Measurements from ENCODE around the gene ANKRD13B.

The ANKRD13B gene

DNA sequence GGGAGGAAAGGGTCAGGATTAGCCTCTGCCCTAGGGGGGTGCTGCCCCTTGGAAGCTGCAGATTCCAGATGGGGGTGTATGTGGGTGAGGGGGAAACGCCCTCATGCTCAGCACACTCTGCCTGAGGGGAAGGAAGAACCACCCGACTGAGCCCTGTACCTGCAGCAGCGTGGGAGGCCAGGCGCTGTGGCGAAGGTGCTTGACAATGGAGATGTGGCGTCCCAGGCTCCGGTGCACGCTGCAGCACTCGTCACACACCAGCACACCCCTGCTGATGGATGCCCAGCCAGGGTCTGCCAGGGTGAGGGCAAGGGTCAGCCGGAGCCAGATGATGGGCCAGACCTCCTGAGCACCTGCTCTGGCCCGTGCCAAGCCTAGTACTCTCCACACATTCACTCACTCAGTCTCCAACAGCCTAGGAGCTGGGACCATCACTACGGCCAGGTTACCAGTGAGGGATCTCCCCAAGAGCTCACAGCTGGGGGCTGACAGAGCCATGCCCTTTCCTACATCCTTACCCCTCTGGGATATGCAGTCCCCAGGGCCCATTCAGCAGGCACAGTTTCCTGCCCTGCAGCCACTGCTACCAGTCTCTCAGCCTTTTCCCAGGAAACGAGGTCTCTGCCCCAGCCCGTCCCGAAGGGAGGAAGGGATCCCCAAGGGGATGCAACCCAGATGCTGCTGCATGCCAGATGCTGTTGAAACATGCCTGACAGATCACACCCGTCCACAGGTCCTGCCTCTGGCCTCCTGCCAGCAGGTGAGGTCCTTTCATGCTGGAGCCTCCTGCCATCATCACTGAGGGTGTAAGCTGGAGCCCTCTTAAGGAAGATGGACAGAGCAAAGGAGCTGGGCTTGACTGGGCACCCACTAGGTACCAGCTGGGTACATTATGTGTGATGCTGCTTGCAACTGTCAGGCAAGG is 9.3 kb upstream of the ANKRD13B start:
- TF ChIP-seq, protein P1, sequence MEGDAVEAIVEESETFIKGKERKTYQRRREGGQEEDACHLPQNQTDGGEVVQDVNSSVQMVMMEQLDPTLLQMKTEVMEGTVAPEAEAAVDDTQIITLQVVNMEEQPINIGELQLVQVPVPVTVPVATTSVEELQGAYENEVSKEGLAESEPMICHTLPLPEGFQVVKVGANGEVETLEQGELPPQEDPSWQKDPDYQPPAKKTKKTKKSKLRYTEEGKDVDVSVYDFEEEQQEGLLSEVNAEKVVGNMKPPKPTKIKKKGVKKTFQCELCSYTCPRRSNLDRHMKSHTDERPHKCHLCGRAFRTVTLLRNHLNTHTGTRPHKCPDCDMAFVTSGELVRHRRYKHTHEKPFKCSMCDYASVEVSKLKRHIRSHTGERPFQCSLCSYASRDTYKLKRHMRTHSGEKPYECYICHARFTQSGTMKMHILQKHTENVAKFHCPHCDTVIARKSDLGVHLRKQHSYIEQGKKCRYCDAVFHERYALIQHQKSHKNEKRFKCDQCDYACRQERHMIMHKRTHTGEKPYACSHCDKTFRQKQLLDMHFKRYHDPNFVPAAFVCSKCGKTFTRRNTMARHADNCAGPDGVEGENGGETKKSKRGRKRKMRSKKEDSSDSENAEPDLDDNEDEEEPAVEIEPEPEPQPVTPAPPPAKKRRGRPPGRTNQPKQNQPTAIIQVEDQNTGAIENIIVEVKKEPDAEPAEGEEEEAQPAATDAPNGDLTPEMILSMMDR (IDR thresholded peaks at IDR 0.05; ENCODE audit: insufficient read depth, low read depth, low read length, missing control alignments) = no peak
- H3K4me3 ChIP-seq (ENCODE audit: low read depth, low read length) = no peak overlapping the region
- DNase-seq (ENCODE audit: low read depth) = no peak

DNA sequence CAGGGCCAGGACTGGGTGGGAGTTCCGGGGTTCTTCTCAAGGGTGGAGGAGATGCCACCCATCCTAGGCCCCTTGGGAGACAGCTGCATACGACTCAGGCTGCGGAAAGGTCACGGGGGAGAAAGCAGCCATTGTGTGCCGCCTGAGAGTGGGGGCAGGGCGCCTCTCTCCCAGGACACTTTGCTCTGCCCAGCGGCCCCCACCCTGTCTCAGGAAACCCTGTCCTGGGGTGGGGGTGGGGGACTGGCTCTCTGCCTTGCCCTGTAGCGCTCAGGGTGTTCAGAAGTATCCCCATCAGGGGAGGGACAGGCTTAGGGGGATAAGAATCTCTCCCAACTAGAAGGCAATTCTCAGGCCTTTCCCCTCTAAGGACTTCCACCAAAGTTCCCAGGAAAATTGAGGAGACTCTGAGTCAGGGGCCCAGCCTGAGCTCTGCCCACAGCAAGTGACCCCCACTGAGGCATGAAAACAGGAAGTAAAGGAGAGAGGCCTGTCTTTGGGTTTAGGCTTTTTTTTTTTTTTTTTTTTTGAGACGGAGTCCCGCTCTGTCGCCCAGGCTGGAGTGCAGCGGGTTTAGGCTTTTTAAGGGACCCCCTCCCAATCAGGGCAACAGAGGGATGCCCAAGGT is 8.4 kb upstream of the ANKRD13B start:
- DNase-seq (ENCODE audit: low read depth) = no peak
- H3K4me3 ChIP-seq (ENCODE audit: low read depth, low read length) = no peak overlapping the region
- TF ChIP-seq, protein P1 (IDR thresholded peaks at IDR 0.05; ENCODE audit: insufficient read depth, low read depth, low read length, missing control alignments) = no peak

DNA sequence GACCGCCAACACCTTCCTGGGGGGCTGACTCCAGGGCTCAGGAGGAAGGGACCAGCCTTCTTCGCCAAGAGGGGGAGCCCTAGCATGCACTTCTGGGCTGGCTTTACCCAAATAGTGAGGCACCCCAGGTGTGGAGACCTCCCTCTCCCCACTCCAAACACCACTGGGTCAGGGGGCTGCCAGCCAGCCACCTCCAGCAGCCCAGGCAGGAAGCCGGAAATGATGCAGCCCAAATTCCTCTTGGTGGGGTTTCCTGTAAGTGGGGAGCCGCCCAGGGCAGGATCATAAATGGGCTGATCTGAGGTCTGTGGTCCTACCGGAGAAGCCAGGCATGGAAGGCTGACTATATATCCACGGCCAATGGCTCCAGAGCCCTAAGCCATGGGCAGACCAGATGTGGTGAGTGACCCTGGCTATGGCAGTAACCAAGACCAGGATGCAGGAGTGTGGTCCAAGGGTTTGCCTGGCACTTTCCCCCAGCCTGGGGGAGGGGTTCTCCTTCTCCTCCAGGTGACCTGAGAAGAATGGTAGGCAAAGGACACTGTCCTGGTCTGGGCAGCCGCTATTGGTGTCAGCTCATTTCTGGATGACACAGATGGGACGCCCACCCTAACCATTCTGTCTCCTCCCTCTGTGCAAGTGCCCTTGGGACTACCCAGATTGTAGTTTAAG is 7.7 kb upstream of the ANKRD13B start:
- DNase-seq (ENCODE audit: low read depth) = no peak
- TF ChIP-seq, protein P1 (IDR thresholded peaks at IDR 0.05; ENCODE audit: insufficient read depth, low read depth, low read length, missing control alignments) = peak; percentile 40
- H3K4me3 ChIP-seq (ENCODE audit: low read depth, low read length) = no peak overlapping the region

DNA sequence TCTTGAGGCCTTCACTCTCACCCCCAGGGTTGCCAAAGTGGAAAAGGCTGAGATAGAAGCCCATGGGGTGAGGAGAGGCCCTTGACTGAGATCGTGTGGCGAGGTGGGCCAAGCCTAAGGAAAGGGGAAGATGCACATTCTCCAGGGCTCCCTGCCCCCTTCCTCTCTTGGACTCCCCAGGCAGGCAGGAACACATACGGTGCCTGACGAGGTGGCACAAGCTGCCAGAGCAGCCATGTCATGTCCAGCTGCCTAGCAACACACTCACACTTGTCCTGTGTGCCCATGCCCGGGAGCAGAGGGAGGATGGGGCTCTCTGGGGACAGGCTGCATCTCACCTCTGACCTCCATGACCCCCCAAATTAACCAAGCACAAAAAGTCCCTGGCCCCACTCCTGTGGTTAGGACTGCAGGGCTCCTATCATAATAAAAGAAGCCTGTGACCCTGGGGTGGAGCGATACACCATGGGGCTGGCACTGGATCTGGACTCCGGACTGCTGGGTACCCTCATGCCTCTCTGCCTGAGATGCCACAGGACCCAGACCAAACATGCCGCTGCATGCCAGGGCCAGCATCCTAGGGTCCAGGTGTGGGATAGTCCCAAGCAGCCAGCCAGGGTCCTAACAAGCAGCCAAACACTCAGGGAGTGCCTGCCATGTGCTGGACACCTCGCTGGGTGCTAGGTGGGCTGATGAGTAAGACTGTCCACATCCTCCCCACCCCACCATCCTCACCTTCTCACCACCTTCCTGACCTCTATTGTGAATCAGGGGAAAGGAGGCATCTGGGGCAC is 6.1 kb upstream of the ANKRD13B start:
- TF ChIP-seq, protein P1 (IDR thresholded peaks at IDR 0.05; ENCODE audit: insufficient read depth, low read depth, low read length, missing control alignments) = no peak
- no peak overlapping the region for H3K4me3 ChIP-seq (ENCODE audit: low read depth, low read length)
- DNase-seq (ENCODE audit: low read depth) = no peak

- no peak for DNase-seq (ENCODE audit: low read depth)
- H3K4me3 ChIP-seq (ENCODE audit: low read depth, low read length) = no peak overlapping the region; the same call in 1 of the 2 replicates
- TF ChIP-seq, protein P1 (IDR thresholded peaks at IDR 0.05; ENCODE audit: insufficient read depth, low read depth, low read length, missing control alignments) = no peak
Measured at GRCh38 chr17:29587591-29587990, 5.3 kb upstream of the ANKRD13B start.

DNA sequence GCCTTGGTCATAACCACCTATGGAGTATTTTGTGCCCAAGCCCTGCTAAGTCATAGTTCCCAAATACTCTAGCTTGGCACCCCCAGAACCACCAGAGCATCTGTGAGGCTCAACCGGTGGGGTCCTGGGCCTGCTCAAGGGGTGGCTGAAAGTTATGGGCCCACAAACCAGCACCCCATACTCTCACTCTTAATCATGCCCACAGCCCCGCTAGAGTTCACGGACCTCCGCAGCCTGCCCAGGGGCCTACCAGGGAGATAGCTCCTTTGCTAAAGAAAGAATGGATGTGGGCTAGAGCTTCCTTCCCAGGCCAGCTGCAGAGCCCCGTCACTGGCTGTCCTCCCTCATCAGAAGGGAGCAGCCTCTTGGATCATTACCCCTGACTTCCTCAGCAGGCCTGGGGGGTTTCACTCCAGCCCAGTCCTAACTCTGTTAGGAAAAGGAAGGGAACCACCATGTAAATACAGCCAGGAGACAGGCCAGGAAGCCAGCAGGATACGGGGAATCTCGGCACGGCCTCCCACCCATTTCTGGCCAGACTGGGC is 4.8 kb upstream of the ANKRD13B start:
- TF ChIP-seq, protein P1 (IDR thresholded peaks at IDR 0.05; ENCODE audit: insufficient read depth, low read depth, low read length, missing control alignments) = no peak
- no peak for DNase-seq (ENCODE audit: low read depth)
- H3K4me3 ChIP-seq (ENCODE audit: low read depth, low read length) = peak overlapping the region; percentile 63

All from GM12865 (cell line).